GM18868 (cell line): ENCODE measurements around the gene CD33.

ENCODE experiments used
- ATAC-seq: cut with Tn5 transposase; IDR thresholded peaks from one replicate; pipeline ENCODE4 v1.9.1; 2021; ENCODE audit warnings: mild to moderate bottlenecking, moderate library complexity; ENCODE audit not compliant: unreplicated experiment

CD33 gene

DNA sequence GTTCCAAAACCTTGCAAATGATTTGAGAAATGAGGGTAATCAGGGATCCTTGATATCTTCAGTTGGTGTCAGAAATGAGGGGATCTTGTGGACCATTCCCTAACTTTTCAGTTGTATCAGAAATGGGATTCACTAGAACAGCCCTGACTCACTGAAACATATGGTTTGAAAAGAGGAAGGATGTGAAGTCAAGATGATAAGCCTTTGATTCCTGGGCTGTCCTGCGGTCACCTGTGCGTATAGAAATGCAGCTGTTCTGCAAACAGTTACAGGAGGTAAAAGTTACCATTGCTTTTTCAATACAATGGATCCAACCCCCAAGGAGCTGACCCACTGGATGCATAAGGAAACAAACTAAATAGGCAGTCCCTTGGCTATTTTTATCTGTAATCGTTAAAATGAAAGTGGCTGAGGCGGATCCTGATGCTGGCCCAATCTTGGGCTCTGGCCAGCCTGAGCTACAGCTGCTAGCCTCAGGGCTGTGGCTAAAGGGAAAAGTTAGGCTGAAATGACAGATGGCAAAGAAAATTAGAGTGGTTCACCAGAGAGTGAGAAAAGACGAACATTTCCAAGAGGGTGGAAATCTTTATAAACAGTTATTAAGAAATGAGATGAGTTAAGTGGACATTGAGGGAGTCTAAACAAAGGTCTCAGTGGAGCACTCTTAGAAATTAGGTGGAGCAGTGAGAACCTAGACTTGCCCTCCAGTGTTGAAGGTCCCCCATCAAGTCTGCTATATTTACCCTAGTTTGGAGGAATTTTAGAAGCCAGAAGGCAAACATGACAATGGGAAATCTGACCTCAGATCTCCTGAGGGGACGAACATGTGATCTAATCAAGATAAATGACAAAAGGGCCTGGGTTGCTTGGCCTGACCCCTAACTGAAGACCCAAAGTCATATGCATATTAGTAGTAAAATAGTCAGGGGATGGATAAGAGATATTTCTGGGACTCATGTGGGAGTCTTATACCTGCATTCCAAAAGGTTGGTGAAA is 33.6 kb downstream of the CD33 start:
- ATAC-seq: no peak

DNA sequence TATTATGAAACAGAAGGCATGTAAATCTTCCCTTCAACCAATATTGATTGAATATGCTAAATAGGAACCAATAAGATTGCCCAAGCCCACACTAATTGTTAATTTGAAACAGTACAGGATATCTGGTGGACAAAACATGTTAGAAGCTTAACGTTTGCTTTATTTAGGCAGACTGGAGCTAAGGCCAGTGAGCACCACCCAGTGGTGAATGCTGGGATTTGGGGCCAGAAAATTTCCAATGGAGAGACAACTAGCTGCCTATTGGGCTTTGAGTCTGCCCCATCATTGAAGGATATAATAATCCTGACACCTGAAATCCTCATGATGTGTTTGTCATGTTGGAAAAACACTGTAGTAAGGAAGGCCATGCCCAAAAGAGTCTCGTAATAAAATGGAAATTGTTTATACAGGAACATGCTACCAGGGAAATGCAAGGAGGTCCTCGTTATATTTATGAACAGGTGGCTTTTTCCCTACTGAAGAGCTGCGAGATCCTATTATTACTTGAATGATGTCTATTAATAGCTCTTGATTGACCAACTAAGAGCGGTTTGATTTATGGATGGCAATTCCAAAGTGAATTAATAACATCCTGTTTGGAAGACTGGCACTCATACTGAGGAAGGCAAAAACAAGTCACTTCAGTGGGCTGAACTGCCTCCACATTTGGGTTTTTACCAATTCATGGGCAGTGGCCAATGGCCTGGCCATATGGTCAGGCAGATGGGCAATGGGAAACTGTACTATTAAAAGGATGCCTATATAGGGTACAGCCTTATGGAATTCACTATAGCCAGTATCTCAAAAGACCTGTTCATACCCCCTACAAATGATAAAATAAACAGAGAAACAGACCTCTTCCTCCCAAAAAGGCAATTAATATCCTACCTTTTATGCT is 34.7 kb downstream of the CD33 start:
- ATAC-seq: no peak

GRCh38 chr19:51263808-51264207 is 38.9 kb downstream of the CD33 start:
- ATAC-seq: no peak

GRCh38 chr19:51271067-51271466 is 46.2 kb downstream of the CD33 start:
- no peak for ATAC-seq

GRCh38 chr19:51272183-51272810 is 47.4 kb downstream of the CD33 start:
- ATAC-seq: no peak

GRCh38 chr19:51274049-51274770 is 49.3 kb downstream of the CD33 start:
- no peak for ATAC-seq

DNA sequence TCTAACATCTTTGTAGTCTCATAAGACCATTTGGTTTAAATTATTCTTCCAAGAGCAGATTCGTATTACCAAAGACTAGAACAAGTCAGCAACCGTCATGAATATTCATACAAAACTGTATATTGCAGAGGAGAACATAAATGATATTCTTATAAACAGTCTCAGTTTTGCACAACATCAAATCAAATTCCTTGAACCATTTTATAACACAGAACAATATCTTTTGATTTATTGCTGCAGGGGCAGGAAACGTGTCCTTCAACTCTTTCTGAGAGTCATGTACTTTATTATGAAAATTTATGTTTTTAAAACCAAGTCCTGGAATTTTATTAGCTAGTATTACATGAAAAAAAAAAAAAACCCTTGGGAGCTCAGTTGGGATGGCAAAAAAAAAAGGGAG is 52.2 kb downstream of the CD33 start:
- no peak for ATAC-seq

GRCh38 chr19:51282335-51282734 is 57.5 kb downstream of the CD33 start:
- no peak for ATAC-seq

GRCh38 chr19:51285682-51286081 is 60.8 kb downstream of the CD33 start:
- ATAC-seq: no peak
